GM12873 (cell line): ENCODE measurements around the gene SUPT20H.

ENCODE experiments used
- CTCF ChIP-seq: IDR thresholded peaks from 2 replicates; pipeline ENCODE4 v1.5.1; 2012; ENCODE audit warnings: low read depth, mild to moderate bottlenecking, moderate library complexity, low read length, control low read depth; ENCODE audit not compliant: insufficient read depth; ENCODE audit errors: missing control alignments

Gene SUPT20H

GRCh38 chr13:37009692-37010091 lies 49.8 kb downstream of the SUPT20H start:
- TF ChIP-seq CTCF, result no peak

GRCh38 chr13:37001921-37002250 lies 57.6 kb downstream of the SUPT20H start:
- no peak for TF ChIP-seq CTCF

GRCh38 chr13:36999054-36999714 lies 60.3 kb downstream of the SUPT20H start, which contains the start of gene ALG5:
TSS of gene ALG5 (minus strand) at chr13:36999340. CDS start at chr13:36999300, 40 bp downstream.
- peak; percentile 86 for TF ChIP-seq CTCF

- TF ChIP-seq CTCF, result no peak
Observed at GRCh38 chr13:36998624-36999041, 60.9 kb downstream of the SUPT20H start.

GRCh38 chr13:36997716-36998427 lies 61.6 kb downstream of the SUPT20H start:
- TF ChIP-seq CTCF, result no peak

- TF ChIP-seq CTCF, result no peak
Observed at GRCh38 chr13:36992362-36992761, 67.1 kb downstream of the SUPT20H start.

GRCh38 chr13:36986462-36987240 lies 72.8 kb downstream of the SUPT20H start:
- TF ChIP-seq CTCF, result no peak
